ENCODE measurements around the gene FAIM2. TPM values are rescaled to one million over a fixed set of nuclear protein-coding genes. Genes with fewer than 3 reads are reported as not detected.
A peak's percentile ranks its signal among the peaks of the same experiment; 100 is the strongest.

FAIM2 gene
- total RNA-seq, 1 experiment from 2014 or later = 0.22 TPM

- H3K4me1 Mint-ChIP-seq = peaks cover 12% of the 10 kb centered on the region
- no peak overlapping the region for H3K27ac Mint-ChIP-seq
- peaks cover 7% of the 10 kb centered on the region; the same call in 1 of the 2 replicates for H3K27me3 Mint-ChIP-seq (ENCODE audit: low read depth)
- peak; percentile 19 for ATAC-seq
- POLR2A ChIA-PET = no interaction called here
- TF ChIP-seq TEAD1 (CRISPR knock-in tag; IDR thresholded peaks at IDR 0.05) (no peak), SMAD3 (CRISPR knock-in tag; IDR thresholded peaks at IDR 0.05; ENCODE audit: borderline replicate concordance) (no peak), SMAD4 (CRISPR knock-in tag; IDR thresholded peaks at IDR 0.05) (no peak), ZNF532 (CRISPR knock-in tag; IDR thresholded peaks at IDR 0.05; ENCODE audit: borderline replicate concordance) (no peak), SP1 (CRISPR knock-in tag; conservative IDR thresholded peaks at IDR 0.05) (no peak), ZNF121 (CRISPR knock-in tag; IDR thresholded peaks at IDR 0.05) (peak; percentile 56; the same call in 1 of the 2 replicates)
- no peaks in the 10 kb centered on the region for H3K9me3 Mint-ChIP-seq
- H3K36me3 Mint-ChIP-seq = no peaks in the 10 kb centered on the region
- H3K4me3 Mint-ChIP-seq = no peak overlapping the region
- CTCF ChIA-PET = interaction anchor here (0.6 to 4.5 kb wide), 8 partner anchors 23 to 176 kb away, joined by 3 to 22 read pairs (median 4); partner anchors contain the start of gene AQP5
- DNase-seq (ENCODE audit: low spot score) = no peak
Observed at GRCh38 chr12:49893753-49894750, 9.6 kb downstream of the FAIM2 start.

- Mint-ChIP-seq H3K9me3 (no peaks in the 10 kb centered on the region), H3K4me1 (peaks cover 12% of the 10 kb centered on the region), H3K4me3 (no peak overlapping the region), H3K36me3 (no peaks in the 10 kb centered on the region), H3K27me3 (ENCODE audit: low read depth) (peaks cover 7% of the 10 kb centered on the region; the same call in 1 of the 2 replicates), H3K27ac (no peak overlapping the region)
- CTCF ChIA-PET = interaction anchor here (1.0 to 2.2 kb wide), 5 partner anchors 17 to 177 kb away, joined by 3 to 11 read pairs (median 4); no protein-coding TSS in a partner anchor
- no peak for TF ChIP-seq HMGXB4 (CRISPR knock-in tag; IDR thresholded peaks at IDR 0.05)
- TF ChIP-seq ARID4B (CRISPR knock-in tag; IDR thresholded peaks at IDR 0.05; ENCODE audit: borderline replicate concordance) = no peak
- ATAC-seq = no peak
- POLR2A ChIA-PET = no interaction called here
- DNase-seq (ENCODE audit: low spot score) = no peak
Observed at GRCh38 chr12:49892732-49893317, 10.9 kb downstream of the FAIM2 start.
